GM18861 (cell line): Measurements from ENCODE around the gene CYB5R3.
"Not testable (repeated sequence)": the region's sequence is repeated elsewhere in the genome, so short reads cannot be mapped to it uniquely, and the experiment has no call there.

ENCODE experiments used
- ATAC-seq: cut with Tn5 transposase; IDR thresholded peaks from one replicate; pipeline ENCODE4 v1.9.1; 2021; ENCODE audit not compliant: unreplicated experiment

CYB5R3 gene

GRCh38 chr22:42626431-42626830 lies 22.8 kb downstream of the CYB5R3 start:
- ATAC-seq, result no peak

- no peak for ATAC-seq
These were observed 23.8 kb downstream of the CYB5R3 start for GRCh38 chr22:42625416-42625815.

- ATAC-seq, result no peak
These were observed 24.6 kb downstream of the CYB5R3 start for GRCh38 chr22:42624551-42625106.

DNA sequence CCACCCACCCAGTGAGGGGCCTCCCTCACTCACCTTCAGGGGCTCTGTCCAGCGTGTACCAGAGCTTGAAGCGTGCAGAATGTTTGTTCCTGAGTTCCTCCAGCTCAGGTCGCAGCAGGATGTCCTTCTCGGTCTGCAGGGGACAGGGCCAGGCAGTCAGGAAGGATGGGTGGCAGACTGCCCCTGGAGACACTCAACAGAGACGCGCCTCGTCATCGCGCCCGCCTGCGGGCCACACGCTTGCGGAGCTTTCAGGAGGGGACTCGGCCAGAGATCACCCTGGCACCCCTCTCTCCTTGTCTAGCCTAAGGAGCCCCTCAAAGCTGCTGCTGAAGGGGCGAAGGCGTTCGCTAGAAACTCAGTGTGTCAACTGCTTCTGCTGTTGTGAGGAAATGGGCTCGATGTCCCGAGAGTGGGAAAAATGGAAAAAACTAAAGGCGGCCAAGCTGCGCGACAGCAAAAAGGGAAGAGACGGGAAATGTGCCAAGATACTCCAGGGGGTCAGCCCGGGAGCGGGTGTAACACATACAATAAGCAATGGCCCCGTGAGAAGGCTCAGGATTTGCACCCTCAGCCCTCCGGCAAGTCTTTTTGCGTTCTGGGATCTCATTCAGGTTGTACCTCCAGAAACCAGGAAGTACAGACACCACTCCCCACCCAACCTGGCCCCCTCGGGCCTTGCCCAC lies 25.3 kb downstream of the CYB5R3 start:
- ATAC-seq, result no peak

DNA sequence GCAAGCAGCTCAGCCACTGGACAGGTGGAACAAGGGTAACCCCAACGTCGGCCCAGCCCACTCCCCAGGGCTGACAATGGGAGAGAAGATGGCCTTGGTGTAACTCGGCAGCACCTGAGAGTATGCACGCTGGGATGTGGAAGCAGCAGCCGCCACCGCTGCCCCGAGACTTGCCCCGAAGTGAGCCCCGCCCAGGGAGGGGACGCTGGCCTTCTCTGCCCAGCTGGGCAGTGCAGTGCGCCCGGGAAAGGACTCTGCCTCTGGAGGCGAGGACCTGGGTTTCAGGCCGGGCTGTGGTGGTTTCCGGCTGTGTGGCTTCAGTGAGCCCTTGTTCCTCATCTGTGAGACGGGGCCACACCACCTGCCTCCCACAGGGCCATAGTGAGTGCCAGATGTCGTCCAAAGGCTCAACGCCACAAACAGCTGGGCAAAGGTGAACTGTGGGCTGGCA lies 25.9 kb downstream of the CYB5R3 start:
- no peak for ATAC-seq

GRCh38 chr22:42622061-42622710 lies 27.0 kb downstream of the CYB5R3 start:
- ATAC-seq, result no peak

DNA sequence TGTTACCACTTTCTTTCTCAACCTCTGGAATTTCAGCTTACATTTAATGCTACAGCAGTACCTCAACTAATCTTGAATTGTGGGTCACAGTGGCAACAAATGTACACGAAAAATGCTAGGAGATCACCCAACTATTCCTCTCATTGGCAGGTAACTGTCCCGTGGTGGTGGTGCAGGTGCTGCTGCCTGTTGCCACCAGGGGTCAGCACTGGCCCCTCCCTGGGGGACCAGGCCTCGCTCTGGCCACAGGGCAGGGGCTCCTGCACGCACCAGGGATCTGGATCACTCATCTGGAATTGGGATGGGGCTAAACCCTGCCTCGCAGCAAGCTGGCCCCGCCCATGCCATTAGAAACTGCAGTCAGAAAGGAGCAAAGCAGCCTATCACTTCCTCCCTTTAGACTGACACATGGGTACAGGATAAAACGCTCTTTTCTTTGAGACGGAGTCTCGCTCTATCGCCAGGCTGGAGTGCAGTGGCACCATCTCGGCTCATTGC lies 27.6 kb downstream of the CYB5R3 start:
- ATAC-seq, result peak; percentile 43

GRCh38 chr22:42620084-42620483 lies 29.1 kb downstream of the CYB5R3 start:
- ATAC-seq, result no peak

- no peak for ATAC-seq
These were observed 29.7 kb downstream of the CYB5R3 start for GRCh38 chr22:42619261-42620063.

DNA sequence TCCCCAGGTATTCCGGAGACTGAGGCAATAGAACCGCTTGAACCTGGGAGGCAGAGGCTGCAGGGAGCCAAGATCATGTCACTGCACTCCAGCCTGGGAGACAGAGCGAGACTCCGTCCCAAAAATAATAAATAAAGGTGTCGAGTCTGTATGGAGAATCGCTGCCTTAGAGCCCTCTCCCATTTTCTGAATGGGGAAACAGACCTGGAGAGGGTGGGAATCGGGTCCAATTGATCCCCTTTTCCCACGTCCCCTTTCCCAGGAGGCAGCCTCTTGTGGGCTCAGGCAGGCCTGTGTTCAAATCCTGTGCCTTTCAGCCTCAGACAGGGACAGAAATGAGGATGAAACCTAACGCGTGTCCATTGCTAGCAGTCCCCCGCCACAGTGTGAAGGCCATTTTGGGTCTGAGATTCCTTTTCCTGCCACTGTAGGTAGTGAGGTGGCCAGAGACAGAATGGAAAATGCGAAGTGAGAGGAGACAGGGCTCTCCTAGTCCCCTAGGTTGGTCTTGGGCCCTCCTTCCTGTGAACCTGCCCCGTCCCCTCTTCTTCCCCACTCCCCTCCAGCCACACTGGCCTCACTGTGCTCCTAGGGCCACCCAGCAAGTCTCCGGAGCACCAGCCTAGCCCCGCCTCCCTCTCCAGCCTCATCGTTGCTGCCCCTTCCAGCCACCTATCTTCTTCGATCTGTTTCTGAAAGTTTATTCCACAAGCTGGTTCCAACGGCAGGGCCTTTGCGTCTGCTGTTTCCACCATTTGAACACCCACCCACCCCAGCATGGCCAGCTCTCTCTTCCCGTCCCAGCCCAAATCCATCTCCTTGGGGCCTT lies 31.8 kb downstream of the CYB5R3 start:
- no peak for ATAC-seq

DNA sequence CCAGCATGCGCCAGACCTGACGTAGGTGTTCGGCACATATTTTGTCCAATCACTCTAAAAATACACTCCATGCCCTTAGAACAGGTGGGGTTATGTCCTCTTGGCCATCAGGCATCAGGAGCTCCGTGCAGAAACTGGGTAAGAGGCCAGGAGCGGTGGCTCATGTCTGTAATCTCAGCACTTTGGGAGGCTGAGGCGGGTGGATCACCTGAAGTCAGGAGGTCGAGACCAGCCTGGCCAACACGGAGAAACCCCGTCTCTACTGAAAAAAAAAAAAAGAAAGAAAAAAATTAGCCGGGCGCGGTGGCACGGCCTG lies 33.4 kb downstream of the CYB5R3 start:
- ATAC-seq, result not testable (repeated sequence)

DNA sequence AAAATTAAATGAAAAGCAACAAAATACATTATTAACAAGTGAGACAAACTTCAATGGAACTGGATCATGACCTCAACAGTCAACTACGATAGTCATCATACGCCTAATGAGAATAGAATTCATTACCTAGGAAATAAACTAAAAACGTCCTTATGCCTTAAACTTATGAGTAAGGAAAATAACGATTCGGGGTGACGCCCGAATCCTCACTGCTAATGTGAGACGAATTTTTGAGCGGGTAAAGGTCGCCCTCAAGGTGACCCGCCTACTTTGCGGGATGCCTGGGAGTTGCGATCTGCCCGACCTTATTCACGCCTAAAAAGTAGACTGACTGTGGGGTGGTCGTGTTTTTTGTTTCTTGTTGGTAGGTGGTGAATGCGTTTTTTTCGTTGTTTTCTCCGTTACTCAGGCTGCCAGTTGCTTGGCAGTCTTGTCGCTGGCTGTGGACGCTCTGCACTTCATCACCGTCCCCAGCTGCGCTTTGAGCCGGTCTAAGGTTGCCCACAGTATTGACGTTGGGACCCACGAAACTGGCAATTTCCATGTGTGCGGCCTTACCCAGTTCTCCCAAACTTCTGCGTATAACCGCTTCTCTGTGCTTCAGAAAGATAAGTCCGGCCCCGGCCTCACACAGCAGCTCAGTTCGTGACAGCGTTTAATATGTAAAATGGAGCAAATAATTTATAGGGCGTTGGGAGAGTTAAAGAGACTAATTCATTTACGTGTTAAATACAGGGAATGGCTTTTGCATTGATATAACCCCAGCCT lies 33.9 kb downstream of the CYB5R3 start:
- ATAC-seq, result peak; percentile 49

DNA sequence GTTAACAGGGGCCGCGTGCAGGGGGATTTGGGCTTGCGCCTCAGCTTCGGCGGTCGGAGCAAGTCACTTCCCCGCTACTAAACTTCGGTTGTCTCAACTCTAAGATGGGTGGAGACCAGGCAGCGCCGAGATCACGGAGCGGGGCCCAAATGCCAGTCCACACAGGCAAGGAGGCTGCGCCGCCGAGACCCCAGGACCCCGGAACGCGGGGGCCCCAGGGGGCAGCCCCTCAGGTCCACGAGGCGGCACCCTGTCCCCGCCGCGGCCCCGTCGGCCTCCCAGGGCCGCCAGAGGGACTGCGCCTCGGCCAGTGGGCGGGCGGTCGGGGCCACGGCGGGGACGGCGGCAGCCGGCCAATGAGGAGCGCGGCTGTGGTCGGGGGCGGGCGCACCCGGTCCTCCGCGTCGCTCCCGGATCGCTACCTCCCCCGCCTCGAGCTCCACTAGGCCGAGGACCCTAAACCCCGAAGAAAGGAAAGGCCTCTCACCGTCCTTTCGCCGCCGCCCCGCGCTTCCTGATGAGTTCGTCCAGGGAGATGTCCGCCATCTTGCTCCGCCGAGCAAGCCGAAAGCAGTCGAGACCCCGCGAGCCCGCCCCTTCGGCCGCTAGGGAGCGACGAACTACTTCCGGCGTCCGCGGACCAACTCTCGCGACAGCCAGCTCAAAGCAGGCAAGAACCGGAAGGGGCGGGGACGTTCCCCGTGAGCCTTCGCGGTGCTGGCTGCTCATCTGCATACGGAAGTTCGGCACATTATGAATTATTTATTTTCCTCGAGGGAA lies 34.7 kb downstream of the CYB5R3 start, which contains the start of gene POLDIP3:
POLDIP3 (minus strand) TSS at position 572 of the 780 bp plus-strand sequence; CDS start at position 546, 26 bp downstream.
- ATAC-seq, result peak; percentile 53

- ATAC-seq, result no peak
These were observed 35.3 kb downstream of the CYB5R3 start for GRCh38 chr22:42613872-42614301.

DNA sequence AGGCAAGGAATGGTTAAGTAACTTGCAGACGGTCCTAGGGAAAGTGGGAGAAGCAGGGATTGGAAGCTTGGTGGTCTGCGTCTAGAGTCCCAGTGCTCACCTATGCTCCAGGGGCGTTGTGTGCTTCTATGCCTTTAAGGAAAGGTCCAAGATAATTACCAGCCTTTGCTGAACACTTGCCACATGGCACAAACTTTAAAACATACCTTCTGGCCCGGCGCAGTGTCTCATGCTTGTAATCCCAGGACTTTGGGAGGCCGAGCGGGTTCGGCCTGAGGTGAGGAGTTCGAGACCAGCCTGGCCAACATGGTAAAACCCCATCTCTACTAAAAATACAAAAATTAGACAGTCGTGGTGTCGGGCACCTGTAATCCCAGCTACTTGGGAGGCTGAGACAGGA lies 36.9 kb downstream of the CYB5R3 start:
- no peak for ATAC-seq

DNA sequence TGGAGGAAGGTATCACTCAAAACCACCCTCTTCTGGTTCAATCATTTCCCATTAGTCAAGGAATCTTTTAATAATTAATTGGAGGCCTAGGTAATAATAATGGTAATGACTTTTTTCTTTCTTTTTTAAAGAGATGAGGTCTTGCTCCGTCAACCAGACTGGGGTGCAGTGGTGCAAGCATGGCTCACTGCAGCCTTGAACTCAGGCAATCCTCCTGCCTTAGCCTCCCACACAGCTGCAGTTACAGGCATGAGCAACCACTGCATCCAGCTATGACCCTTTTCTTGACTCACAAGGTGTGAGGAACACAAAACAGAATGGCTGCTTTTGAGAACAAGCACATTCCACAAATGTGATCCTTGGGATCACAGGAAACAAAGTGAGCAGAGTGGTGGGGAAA lies 38.1 kb downstream of the CYB5R3 start:
- no peak for ATAC-seq

DNA sequence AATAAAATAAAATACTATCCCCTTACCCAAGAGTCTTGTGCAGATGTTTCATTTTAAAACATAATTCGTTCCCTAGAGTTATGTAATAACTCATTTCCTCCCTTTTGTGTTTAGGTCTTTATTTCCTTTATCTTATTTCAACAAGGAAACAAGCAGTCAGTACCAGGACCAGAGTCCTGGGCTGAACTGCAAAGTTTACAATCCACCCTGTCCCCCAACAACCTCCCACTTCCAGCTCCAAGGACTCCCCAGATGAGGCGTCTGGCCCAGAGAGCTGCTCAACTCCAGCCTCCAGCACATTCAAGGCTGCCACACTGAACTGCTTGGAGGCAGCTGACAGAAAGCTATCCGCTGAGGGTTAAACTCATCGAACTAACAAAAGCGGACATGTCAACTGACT lies 39.0 kb downstream of the CYB5R3 start:
- ATAC-seq, result no peak

DNA sequence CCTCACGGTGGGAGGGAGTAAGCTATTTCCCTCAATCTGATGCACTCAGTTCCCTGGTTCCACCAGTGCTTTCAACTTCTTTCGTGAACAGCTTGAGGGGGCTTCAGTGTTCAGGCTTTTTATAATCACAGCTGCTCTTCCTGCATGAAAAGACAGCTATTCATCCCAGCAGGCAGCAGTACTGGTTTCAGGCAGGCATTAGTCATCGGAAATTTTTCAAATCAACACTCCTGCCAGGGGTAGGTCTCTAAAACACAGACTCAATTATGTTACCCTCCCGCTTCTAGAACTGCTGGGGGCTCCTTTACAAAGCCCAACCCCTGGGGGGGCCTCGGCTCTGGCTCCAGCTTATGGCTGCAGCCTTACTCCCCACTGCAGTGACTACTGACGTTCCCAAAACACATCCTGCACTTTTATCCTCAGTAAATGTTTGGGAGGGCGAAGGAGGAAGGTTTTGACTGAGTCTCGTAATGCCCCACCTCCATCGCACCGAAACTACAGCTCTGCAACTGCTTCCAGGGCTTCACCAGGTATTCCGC lies 40.3 kb downstream of the CYB5R3 start:
- no peak for ATAC-seq
